GM19397 (cell line): ENCODE data around the gene HGS.

Experiments used
- ATAC-seq: cut with Tn5 transposase; IDR thresholded peaks from one replicate; pipeline ENCODE4 v1.9.1; 2021; ENCODE audit warnings: mild to moderate bottlenecking, moderate library complexity; ENCODE audit not compliant: unreplicated experiment

The HGS gene

GRCh38 chr17:81685108-81685507 is 1.3 kb downstream of the HGS start:
- no peak for ATAC-seq

- ATAC-seq: no peak
Measured at GRCh38 chr17:81686614-81687013, 2.8 kb downstream of the HGS start.

- ATAC-seq: no peak
Measured at GRCh38 chr17:81687770-81688541, 4.1 kb downstream of the HGS start.

GRCh38 chr17:81688616-81689015 is 4.8 kb downstream of the HGS start:
- no peak for ATAC-seq

GRCh38 chr17:81690066-81690465 is 6.3 kb downstream of the HGS start:
- no peak for ATAC-seq

GRCh38 chr17:81690549-81690948 is 6.7 kb downstream of the HGS start:
- no peak for ATAC-seq

GRCh38 chr17:81691196-81691595 is 7.4 kb downstream of the HGS start:
- no peak for ATAC-seq

GRCh38 chr17:81691608-81692007 is 7.8 kb downstream of the HGS start:
- ATAC-seq: no peak

- ATAC-seq: no peak
Measured at GRCh38 chr17:81693509-81694210, 9.8 kb downstream of the HGS start.

- ATAC-seq: no peak
Measured at GRCh38 chr17:81694810-81695209, 11.0 kb downstream of the HGS start.

- ATAC-seq: no peak
Measured at GRCh38 chr17:81695211-81695610, 11.4 kb downstream of the HGS start.

GRCh38 chr17:81695801-81696200 is 12.0 kb downstream of the HGS start:
- ATAC-seq: no peak

- no peak for ATAC-seq
Measured at GRCh38 chr17:81696218-81696941, 12.6 kb downstream of the HGS start.

GRCh38 chr17:81697261-81698044 is 13.6 kb downstream of the HGS start:
- no peak for ATAC-seq

- no peak for ATAC-seq
Measured at GRCh38 chr17:81700353-81701287, 16.8 kb downstream of the HGS start.

- no peak for ATAC-seq
Measured at GRCh38 chr17:81701288-81702071, 17.7 kb downstream of the HGS start.

GRCh38 chr17:81702934-81703746 is 19.3 kb downstream of the HGS start, which contains the start of gene MRPL12:
TSS of gene MRPL12 (plus strand) at chr17:81703367. CDS start at chr17:81703502, 135 bp downstream.
- peak; percentile 81 for ATAC-seq
